SJSA1 (cell line): ENCODE measurements around the gene IGLL5. TPM values are rescaled to one million over a fixed set of nuclear protein-coding genes. Genes with fewer than 3 reads are reported as not detected.

Source experiments
- DNase-seq, 2 experiments: peaks; one replicate each; pipeline ENCODE4 v3.0.0-alpha.2; 2015 to 2020; ENCODE audit warnings: low spot score in 2 of 2, low read depth in 1 of 2
- H3K27ac ChIP-seq: fragments of 250-450 bp; sonication (Bioruptor Pico); 2 replicates; pipeline ENCODE4 v1.5.1; 2020; ENCODE audit warnings: mild to moderate bottlenecking, moderate library complexity
- H3K27me3 ChIP-seq: fragments of 250-450 bp; sonication (Bioruptor Pico); replicated peaks from 2 replicates; pipeline ENCODE4 v1.5.1; 2020; ENCODE audit warnings: mild to moderate bottlenecking, moderate library complexity
- H3K36me3 ChIP-seq: fragments of 250-450 bp; sonication (Bioruptor Pico); 2 replicates; pipeline ENCODE4 v1.5.1; 2020; ENCODE audit warnings: mild to moderate bottlenecking
- H3K4me1 ChIP-seq: fragments of 250-450 bp; sonication (Bioruptor Pico); replicated peaks from 2 replicates; pipeline ENCODE4 v1.6.1; 2021; ENCODE audit warnings: mild to moderate bottlenecking
- H3K4me3 ChIP-seq: fragments of 250-450 bp; sonication (Bioruptor Pico); 2 replicates; pipeline ENCODE4 v1.5.1; 2020; ENCODE audit warnings: mild to moderate bottlenecking
- H3K9me3 ChIP-seq: fragments of 250-450 bp; sonication (Bioruptor Pico); replicated peaks from 2 replicates; pipeline ENCODE4 v1.5.1; 2020; ENCODE audit warnings: mild to moderate bottlenecking
- total RNA-seq: library from RNA; depleted of rRNA; stranded (reverse); fragments of >200 nt; shearing (Covaris generic); gene quantifications from 2 replicates; pipeline ENCODE4 v1.2.3, GENCODE V29; 2014

IGLL5 gene
- total RNA-seq, 1 experiment from 2014 or later = not detected

GRCh38 chr22:22870577-22871404, 16.8 kb upstream of the IGLL5 start:
- DNase-seq = peak in 1 of 2 experiments; percentile 16
- Histone ChIP-seq H3K9me3 (no peaks in the 10 kb centered on the region), H3K27ac (no peak overlapping the region), H3K36me3 (no peaks in the 10 kb centered on the region), H3K4me1 (peaks cover 11% of the 10 kb centered on the region), H3K4me3 (no peak overlapping the region), H3K27me3 (no peaks in the 10 kb centered on the region)

GRCh38 chr22:22871536-22872278, 15.9 kb upstream of the IGLL5 start:
- H3K27me3 ChIP-seq = no peaks in the 10 kb centered on the region
- H3K4me1 ChIP-seq = peaks cover 2% of the 10 kb centered on the region; the same call in 1 of the 2 replicates
- no peak overlapping the region for H3K4me3 ChIP-seq
- no peaks in the 10 kb centered on the region for H3K36me3 ChIP-seq
- H3K9me3 ChIP-seq = no peaks in the 10 kb centered on the region
- DNase-seq = peak in 1 of 2 experiments; percentile 22
- no peak overlapping the region for H3K27ac ChIP-seq

- no peaks in the 10 kb centered on the region for H3K27me3 ChIP-seq
Measured at GRCh38 chr22:22872722-22873708, 14.6 kb upstream of the IGLL5 start.

GRCh38 chr22:22877523-22878210, 9.9 kb upstream of the IGLL5 start:
- Histone ChIP-seq H3K36me3 (no peaks in the 10 kb centered on the region), H3K4me3 (no peak overlapping the region), H3K27ac (no peak overlapping the region), H3K27me3 (no peaks in the 10 kb centered on the region), H3K4me1 (no peaks in the 10 kb centered on the region), H3K9me3 (0 out of 2 replicates have a peak, but pooled peaks cover 2% of the 10 kb centered on the region)
- DNase-seq = peak; percentile 43 to 77

More at GRCh38 chr22:22872722-22873708, 14.6 kb upstream of the IGLL5 start:
- Histone ChIP-seq H3K4me3 (no peak overlapping the region), H3K36me3 (no peaks in the 10 kb centered on the region), H3K27ac (no peak overlapping the region), H3K9me3 (0 out of 2 replicates have a peak, but pooled peaks cover 2% of the 10 kb centered on the region), H3K4me1 (no peaks in the 10 kb centered on the region)
- DNase-seq = peak in 1 of 2 experiments; percentile 30

GRCh38 chr22:22878211-22878570, 9.4 kb upstream of the IGLL5 start:
- Histone ChIP-seq H3K36me3 (no peaks in the 10 kb centered on the region), H3K9me3 (0 out of 2 replicates have a peak, but pooled peaks cover 2% of the 10 kb centered on the region), H3K4me1 (no peaks in the 10 kb centered on the region), H3K27me3 (no peaks in the 10 kb centered on the region), H3K27ac (no peak overlapping the region), H3K4me3 (no peak overlapping the region)
- no peak for DNase-seq

GRCh38 chr22:22878801-22879674, 8.6 kb upstream of the IGLL5 start:
- 0 out of 2 replicates have a peak, but pooled peaks cover 2% of the 10 kb centered on the region for H3K9me3 ChIP-seq
- no peaks in the 10 kb centered on the region for H3K4me1 ChIP-seq
- no peaks in the 10 kb centered on the region for H3K36me3 ChIP-seq
- H3K27ac ChIP-seq = no peak overlapping the region
- H3K27me3 ChIP-seq = no peaks in the 10 kb centered on the region
- peak in 1 of 2 experiments; percentile 34 for DNase-seq
- H3K4me3 ChIP-seq = no peak overlapping the region

- no peak overlapping the region for H3K4me3 ChIP-seq
- peak in 1 of 2 experiments; percentile 26 for DNase-seq
- no peak overlapping the region for H3K27ac ChIP-seq
- 0 out of 2 replicates have a peak, but pooled peaks cover 2% of the 10 kb centered on the region for H3K9me3 ChIP-seq
- H3K36me3 ChIP-seq = no peaks in the 10 kb centered on the region
- H3K4me1 ChIP-seq = no peaks in the 10 kb centered on the region
- no peaks in the 10 kb centered on the region for H3K27me3 ChIP-seq
Measured at GRCh38 chr22:22879675-22880155, 7.9 kb upstream of the IGLL5 start.

- Histone ChIP-seq H3K9me3 (0 out of 2 replicates have a peak, but pooled peaks cover 2% of the 10 kb centered on the region), H3K27me3 (no peaks in the 10 kb centered on the region), H3K27ac (no peak overlapping the region), H3K4me3 (no peak overlapping the region), H3K36me3 (no peaks in the 10 kb centered on the region), H3K4me1 (no peaks in the 10 kb centered on the region)
- DNase-seq = peak in 1 of 2 experiments; percentile 36
Measured at GRCh38 chr22:22880645-22881044, 7.0 kb upstream of the IGLL5 start.

GRCh38 chr22:22881116-22882000, 6.3 kb upstream of the IGLL5 start:
- Histone ChIP-seq H3K9me3 (0 out of 2 replicates have a peak, but pooled peaks cover 2% of the 10 kb centered on the region), H3K36me3 (no peaks in the 10 kb centered on the region), H3K27me3 (no peaks in the 10 kb centered on the region), H3K4me3 (no peak overlapping the region), H3K27ac (no peak overlapping the region), H3K4me1 (no peaks in the 10 kb centered on the region)
- peak in 1 of 2 experiments; percentile 25 for DNase-seq

- no peaks in the 10 kb centered on the region for H3K36me3 ChIP-seq
- no peak overlapping the region for H3K27ac ChIP-seq
- H3K4me3 ChIP-seq = no peak overlapping the region
- H3K9me3 ChIP-seq = 0 out of 2 replicates have a peak, but pooled peaks cover 2% of the 10 kb centered on the region
- no peaks in the 10 kb centered on the region for H3K4me1 ChIP-seq
- H3K27me3 ChIP-seq = no peaks in the 10 kb centered on the region
- peak in 1 of 2 experiments; percentile 41 for DNase-seq
Measured at GRCh38 chr22:22882033-22882717, 5.4 kb upstream of the IGLL5 start.
